HepG2 (cell line): ENCODE results near the gene DLG4. TPM values are rescaled to one million over a fixed set of nuclear protein-coding genes. Genes with fewer than 3 reads are reported as not detected.

Source experiments
- DMAP1 ChIP-seq: IDR thresholded peaks from 2 replicates; pipeline ENCODE4 v1.6.1; 2016
- GFI1 ChIP-seq: sonication (generic); formaldehyde crosslinking; IDR thresholded peaks from 2 replicates; pipeline ENCODE4 v1.5.0; 2020; ENCODE audit warnings: missing genetic modification reagents, mild to moderate bottlenecking, borderline replicate concordance
- HES4 ChIP-seq: sonication (generic); formaldehyde crosslinking; IDR thresholded peaks from 2 replicates; pipeline ENCODE4 v1.9.0; 2021; ENCODE audit warnings: mild to moderate bottlenecking, missing genetic modification reagents, borderline replicate concordance
- MAFK ChIP-seq, 2 experiments: IDR thresholded peaks in 1 of 2; conservative IDR thresholded peaks in 1 of 2; 2 replicates each; pipeline ENCODE4 v1.6.1; 2011; ENCODE audit warnings: improper control_type of control experiment in 2 of 2, low read length in 2 of 2
- MTA3 ChIP-seq: sonication (generic); formaldehyde crosslinking; IDR thresholded peaks from 2 replicates; pipeline ENCODE4 v1.4.0; 2020; ENCODE audit warnings: missing genetic modification reagents
- NCOA2 ChIP-seq: sonication (generic); formaldehyde crosslinking; IDR thresholded peaks from 2 replicates; pipeline ENCODE4 v1.8.0; 2022; ENCODE audit warnings: inconsistent platforms
- ZNF652 ChIP-seq: IDR thresholded peaks from 2 replicates; pipeline ENCODE4 v1.6.1; 2016; ENCODE audit warnings: low read depth, borderline replicate concordance
- ZNF772 ChIP-seq: sonication (generic); formaldehyde crosslinking; IDR thresholded peaks from 2 replicates; pipeline ENCODE4 v1.5.0; 2020; ENCODE audit warnings: mild to moderate bottlenecking, missing genetic modification reagents
- ZNF788 ChIP-seq: sonication (generic); formaldehyde crosslinking; IDR thresholded peaks from 2 replicates; pipeline ENCODE4 v1.5.0; 2020; ENCODE audit warnings: mild to moderate bottlenecking, missing genetic modification reagents, borderline replicate concordance
- polyA plus RNA-seq, 8 experiments: library from polyadenylated mRNA; depleted of rRNA in 3 of 8; stranded (reverse) in 7 of 8; unstranded in 1 of 8; fragments of >200 nt; fragmentation: Illumina TruSeq in 4 of 8; extraction: Trizol in 4 of 8; gene quantifications; 2 replicates each; pipeline versions ENCODE4 v1.2.1 to v1.2.3, GENCODE V29; 2011 to 2016; ENCODE audit warnings: low read depth in 4 of 8, missing spikeins in 1 of 8, mixed read lengths in 1 of 8; ENCODE audit not compliant: insufficient read depth in 1 of 8
- total RNA-seq, 5 experiments: library from RNA; depleted of rRNA; stranded (reverse); fragments of >200 nt; fragmentation: Illumina TruSeq; extraction: Trizol; gene quantifications; 2 replicates each; pipeline ENCODE4 v1.2.3, GENCODE V29; 2016; ENCODE audit warnings: low read depth in 1 of 5
- TF ChIP-seq, protein P1 (sequence below): sonication (generic); formaldehyde crosslinking; IDR thresholded peaks from 2 replicates; pipeline ENCODE4 v1.9.0; 2021; ENCODE audit warnings: mild to moderate bottlenecking, missing genetic modification reagents
- TF ChIP-seq, protein P2 (sequence below): sonication (generic); formaldehyde crosslinking; IDR thresholded peaks from 2 replicates; pipeline ENCODE4 v1.4.0; 2020; ENCODE audit warnings: missing genetic modification reagents
- TF ChIP-seq, protein P3 (sequence below): sonication (generic); formaldehyde crosslinking; IDR thresholded peaks from 2 replicates; pipeline ENCODE4 v1.5.0; 2020; ENCODE audit warnings: missing genetic modification reagents

The DLG4 gene
- total and polyA plus RNA-seq, 2 of the 13 experiments (the other 11 are each of a cell fraction or from before 2014, with no cell fraction given) = 0.71 to 4.3 TPM

DNA sequence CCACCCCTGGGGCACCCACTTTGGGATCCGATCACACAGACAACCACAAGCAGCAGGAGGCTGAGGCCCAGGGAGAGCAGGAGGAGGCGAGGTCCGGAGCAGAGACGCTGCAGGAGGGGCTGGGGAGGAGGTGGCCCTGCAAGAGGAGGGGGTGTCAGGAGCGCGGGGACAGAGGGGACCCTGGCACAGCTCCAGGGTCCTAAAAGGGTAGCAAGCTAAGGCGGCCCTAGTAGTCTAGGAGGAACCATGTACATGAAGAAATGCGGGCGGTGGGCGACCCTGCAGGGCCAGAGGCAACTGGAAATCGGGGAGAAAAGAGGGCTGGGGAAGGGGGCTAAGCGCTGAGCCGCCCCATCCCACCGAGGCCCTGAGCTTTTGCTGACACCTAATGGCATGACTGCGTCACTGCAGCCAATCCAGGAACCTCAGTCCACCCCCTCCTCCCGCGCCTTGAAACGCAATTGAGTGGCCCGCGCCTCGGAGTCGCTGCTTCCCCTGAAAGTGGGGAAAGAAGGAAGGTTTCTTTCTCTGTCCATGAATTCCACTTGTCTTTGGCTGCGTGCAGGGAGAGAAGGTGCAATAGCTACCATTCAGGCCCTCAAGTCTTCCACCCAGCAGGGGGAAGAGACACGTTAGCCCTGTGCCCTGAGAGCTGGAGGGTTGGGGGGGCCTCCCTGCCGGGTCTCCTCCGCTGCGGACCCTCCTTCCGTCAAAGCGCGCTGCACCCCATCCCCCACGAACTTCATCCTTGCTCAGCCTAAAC is 42.3 kb downstream of the DLG4 start (continued):
- TF ChIP-seq, protein P1, sequence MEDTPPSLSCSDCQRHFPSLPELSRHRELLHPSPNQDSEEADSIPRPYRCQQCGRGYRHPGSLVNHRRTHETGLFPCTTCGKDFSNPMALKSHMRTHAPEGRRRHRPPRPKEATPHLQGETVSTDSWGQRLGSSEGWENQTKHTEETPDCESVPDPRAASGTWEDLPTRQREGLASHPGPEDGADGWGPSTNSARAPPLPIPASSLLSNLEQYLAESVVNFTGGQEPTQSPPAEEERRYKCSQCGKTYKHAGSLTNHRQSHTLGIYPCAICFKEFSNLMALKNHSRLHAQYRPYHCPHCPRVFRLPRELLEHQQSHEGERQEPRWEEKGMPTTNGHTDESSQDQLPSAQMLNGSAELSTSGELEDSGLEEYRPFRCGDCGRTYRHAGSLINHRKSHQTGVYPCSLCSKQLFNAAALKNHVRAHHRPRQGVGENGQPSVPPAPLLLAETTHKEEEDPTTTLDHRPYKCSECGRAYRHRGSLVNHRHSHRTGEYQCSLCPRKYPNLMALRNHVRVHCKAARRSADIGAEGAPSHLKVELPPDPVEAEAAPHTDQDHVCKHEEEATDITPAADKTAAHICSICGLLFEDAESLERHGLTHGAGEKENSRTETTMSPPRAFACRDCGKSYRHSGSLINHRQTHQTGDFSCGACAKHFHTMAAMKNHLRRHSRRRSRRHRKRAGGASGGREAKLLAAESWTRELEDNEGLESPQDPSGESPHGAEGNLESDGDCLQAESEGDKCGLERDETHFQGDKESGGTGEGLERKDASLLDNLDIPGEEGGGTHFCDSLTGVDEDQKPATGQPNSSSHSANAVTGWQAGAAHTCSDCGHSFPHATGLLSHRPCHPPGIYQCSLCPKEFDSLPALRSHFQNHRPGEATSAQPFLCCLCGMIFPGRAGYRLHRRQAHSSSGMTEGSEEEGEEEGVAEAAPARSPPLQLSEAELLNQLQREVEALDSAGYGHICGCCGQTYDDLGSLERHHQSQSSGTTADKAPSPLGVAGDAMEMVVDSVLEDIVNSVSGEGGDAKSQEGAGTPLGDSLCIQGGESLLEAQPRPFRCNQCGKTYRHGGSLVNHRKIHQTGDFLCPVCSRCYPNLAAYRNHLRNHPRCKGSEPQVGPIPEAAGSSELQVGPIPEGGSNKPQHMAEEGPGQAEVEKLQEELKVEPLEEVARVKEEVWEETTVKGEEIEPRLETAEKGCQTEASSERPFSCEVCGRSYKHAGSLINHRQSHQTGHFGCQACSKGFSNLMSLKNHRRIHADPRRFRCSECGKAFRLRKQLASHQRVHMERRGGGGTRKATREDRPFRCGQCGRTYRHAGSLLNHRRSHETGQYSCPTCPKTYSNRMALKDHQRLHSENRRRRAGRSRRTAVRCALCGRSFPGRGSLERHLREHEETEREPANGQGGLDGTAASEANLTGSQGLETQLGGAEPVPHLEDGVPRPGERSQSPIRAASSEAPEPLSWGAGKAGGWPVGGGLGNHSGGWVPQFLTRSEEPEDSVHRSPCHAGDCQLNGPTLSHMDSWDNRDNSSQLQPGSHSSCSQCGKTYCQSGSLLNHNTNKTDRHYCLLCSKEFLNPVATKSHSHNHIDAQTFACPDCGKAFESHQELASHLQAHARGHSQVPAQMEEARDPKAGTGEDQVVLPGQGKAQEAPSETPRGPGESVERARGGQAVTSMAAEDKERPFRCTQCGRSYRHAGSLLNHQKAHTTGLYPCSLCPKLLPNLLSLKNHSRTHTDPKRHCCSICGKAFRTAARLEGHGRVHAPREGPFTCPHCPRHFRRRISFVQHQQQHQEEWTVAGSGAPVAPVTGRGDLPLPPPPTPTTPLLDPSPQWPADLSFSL (CRISPR knock-in tag) = peak; percentile 69; the same call in 1 of the 2 replicates
- TF ChIP-seq ZNF788 = no peak
- TF ChIP-seq ZNF772 (CRISPR knock-in tag) = 0 out of 2 replicates have a peak, but pooled peaks have one; percentile 23
- no peak for TF ChIP-seq ZNF652 (CRISPR knock-in tag)
- TF ChIP-seq MAFK (conservative IDR thresholded peaks at IDR 0.05 in 1 of 2, IDR thresholded peaks at IDR 0.05 in 1 of 2; ENCODE audit: low read length in 2 of 2) = no peak
- TF ChIP-seq MTA3 = no peak
- TF ChIP-seq, protein P2, sequence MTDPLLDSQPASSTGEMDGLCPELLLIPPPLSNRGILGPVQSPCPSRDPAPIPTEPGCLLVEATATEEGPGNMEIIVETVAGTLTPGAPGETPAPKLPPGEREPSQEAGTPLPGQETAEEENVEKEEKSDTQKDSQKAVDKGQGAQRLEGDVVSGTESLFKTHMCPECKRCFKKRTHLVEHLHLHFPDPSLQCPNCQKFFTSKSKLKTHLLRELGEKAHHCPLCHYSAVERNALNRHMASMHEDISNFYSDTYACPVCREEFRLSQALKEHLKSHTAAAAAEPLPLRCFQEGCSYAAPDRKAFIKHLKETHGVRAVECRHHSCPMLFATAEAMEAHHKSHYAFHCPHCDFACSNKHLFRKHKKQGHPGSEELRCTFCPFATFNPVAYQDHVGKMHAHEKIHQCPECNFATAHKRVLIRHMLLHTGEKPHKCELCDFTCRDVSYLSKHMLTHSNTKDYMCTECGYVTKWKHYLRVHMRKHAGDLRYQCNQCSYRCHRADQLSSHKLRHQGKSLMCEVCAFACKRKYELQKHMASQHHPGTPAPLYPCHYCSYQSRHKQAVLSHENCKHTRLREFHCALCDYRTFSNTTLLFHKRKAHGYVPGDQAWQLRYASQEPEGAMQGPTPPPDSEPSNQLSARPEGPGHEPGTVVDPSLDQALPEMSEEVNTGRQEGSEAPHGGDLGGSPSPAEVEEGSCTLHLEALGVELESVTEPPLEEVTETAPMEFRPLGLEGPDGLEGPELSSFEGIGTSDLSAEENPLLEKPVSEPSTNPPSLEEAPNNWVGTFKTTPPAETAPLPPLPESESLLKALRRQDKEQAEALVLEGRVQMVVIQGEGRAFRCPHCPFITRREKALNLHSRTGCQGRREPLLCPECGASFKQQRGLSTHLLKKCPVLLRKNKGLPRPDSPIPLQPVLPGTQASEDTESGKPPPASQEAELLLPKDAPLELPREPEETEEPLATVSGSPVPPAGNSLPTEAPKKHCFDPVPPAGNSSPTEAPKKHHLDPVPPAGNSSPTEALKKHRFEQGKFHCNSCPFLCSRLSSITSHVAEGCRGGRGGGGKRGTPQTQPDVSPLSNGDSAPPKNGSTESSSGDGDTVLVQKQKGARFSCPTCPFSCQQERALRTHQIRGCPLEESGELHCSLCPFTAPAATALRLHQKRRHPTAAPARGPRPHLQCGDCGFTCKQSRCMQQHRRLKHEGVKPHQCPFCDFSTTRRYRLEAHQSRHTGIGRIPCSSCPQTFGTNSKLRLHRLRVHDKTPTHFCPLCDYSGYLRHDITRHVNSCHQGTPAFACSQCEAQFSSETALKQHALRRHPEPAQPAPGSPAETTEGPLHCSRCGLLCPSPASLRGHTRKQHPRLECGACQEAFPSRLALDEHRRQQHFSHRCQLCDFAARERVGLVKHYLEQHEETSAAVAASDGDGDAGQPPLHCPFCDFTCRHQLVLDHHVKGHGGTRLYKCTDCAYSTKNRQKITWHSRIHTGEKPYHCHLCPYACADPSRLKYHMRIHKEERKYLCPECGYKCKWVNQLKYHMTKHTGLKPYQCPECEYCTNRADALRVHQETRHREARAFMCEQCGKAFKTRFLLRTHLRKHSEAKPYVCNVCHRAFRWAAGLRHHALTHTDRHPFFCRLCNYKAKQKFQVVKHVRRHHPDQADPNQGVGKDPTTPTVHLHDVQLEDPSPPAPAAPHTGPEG (CRISPR knock-in tag) = no peak
- TF ChIP-seq DMAP1 (CRISPR knock-in tag) = no peak
- TF ChIP-seq GFI1 (CRISPR knock-in tag) = 0 out of 2 replicates have a peak, but pooled peaks have one; percentile 27
- TF ChIP-seq HES4 = no peak
- TF ChIP-seq NCOA2 (CRISPR knock-in tag) = no peak
- TF ChIP-seq, protein P3, sequence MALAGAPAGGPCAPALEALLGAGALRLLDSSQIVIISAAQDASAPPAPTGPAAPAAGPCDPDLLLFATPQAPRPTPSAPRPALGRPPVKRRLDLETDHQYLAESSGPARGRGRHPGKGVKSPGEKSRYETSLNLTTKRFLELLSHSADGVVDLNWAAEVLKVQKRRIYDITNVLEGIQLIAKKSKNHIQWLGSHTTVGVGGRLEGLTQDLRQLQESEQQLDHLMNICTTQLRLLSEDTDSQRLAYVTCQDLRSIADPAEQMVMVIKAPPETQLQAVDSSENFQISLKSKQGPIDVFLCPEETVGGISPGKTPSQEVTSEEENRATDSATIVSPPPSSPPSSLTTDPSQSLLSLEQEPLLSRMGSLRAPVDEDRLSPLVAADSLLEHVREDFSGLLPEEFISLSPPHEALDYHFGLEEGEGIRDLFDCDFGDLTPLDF (CRISPR knock-in tag) = no peak
